ENCODE measurements around the gene TC2N. TPM values are rescaled to one million over a fixed set of nuclear protein-coding genes. Genes with fewer than 3 reads are reported as not detected.

TC2N gene
- total and polyA plus RNA-seq, 2 experiments from 2014 or later: 10.0 to 35.0 TPM

GRCh38 chr14:91891101-91891500, 23.8 kb upstream of the TC2N start:
- no peak overlapping the region for H3K4me3 ChIP-seq
- no peaks in the 10 kb centered on the region for H4K20me1 ChIP-seq (replicated peaks; ENCODE audit: insufficient read depth)
- no peaks in the 10 kb centered on the region for H3K36me3 Mint-ChIP-seq (ENCODE audit: low read depth)
- TF ChIP-seq EZH2phosphoT487 (IDR thresholded peaks at IDR 0.05; ENCODE audit: unreplicated experiment) (no peak), STAT1 (IDR thresholded peaks at IDR 0.05; ENCODE audit: unreplicated experiment) (no peak), ZNF331 (CRISPR knock-in tag; IDR thresholded peaks at IDR 0.05; ENCODE audit: low read depth) (no peak), EZH2 (IDR thresholded peaks at IDR 0.05; ENCODE audit: low read depth, unreplicated experiment) (no peak), CREB1 (CRISPR knock-in tag; IDR thresholded peaks at IDR 0.05; ENCODE audit: low read depth) (no peak), NANOG (IDR thresholded peaks at IDR 0.05; ENCODE audit: borderline replicate concordance) (no peak), JUNB (IDR thresholded peaks at IDR 0.05; ENCODE audit: unreplicated experiment) (no peak), CTCF (conservative IDR thresholded peaks at IDR 0.05; ENCODE audit: low read depth in 2 of 2) (no peak), ETS1 (IDR thresholded peaks at IDR 0.05) (no peak), POLR2AphosphoS5 (IDR thresholded peaks at IDR 0.05; ENCODE audit: low read depth) (no peak), ZNF114 (CRISPR knock-in tag; IDR thresholded peaks at IDR 0.05) (no peak)
- no peak overlapping the region for H3K27ac ChIP-seq (ENCODE audit: low read depth)
- no peaks in the 10 kb centered on the region for H3K4me1 ChIP-seq (ENCODE audit: insufficient read depth)
- H3K27ac Mint-ChIP-seq: no peak overlapping the region
- H2AFZ ChIP-seq: no peak overlapping the region
- peaks cover 8% of the 10 kb centered on the region for H3K27me3 Mint-ChIP-seq (ENCODE audit: insufficient read depth, low read depth, poor library complexity)
- no peak overlapping the region for H3K4me3 Mint-ChIP-seq
- no peaks in the 10 kb centered on the region for H3K27me3 ChIP-seq (ENCODE audit: insufficient read depth)
- H3K79me2 ChIP-seq (replicated peaks; ENCODE audit: insufficient read depth): no peaks in the 10 kb centered on the region
- H3K36me3 ChIP-seq (ENCODE audit: insufficient read depth): no peaks in the 10 kb centered on the region
- ATAC-seq (no peak), DNase-seq (ENCODE audit: low spot score) (no peak)
- H3F3A ChIP-seq (replicated peaks; ENCODE audit: low read depth): no peaks in the 10 kb centered on the region
- H3K9me2 ChIP-seq (ENCODE audit: insufficient read depth): no peaks in the 10 kb centered on the region
- H3K4me2 ChIP-seq: no peak overlapping the region
- peaks cover 3% of the 10 kb centered on the region; the same call in 2 of the 3 replicates for H3K4me1 Mint-ChIP-seq
- H3K9me3 Mint-ChIP-seq: no peaks in the 10 kb centered on the region

- Mint-ChIP-seq H3K36me3 (ENCODE audit: low read depth) (no peaks in the 10 kb centered on the region), H3K4me1 (no peaks in the 10 kb centered on the region), H3K4me3 (no peak overlapping the region), H3K27ac (no peak overlapping the region), H3K27me3 (ENCODE audit: insufficient read depth, low read depth, poor library complexity) (peaks cover 8% of the 10 kb centered on the region), H3K9me3 (no peaks in the 10 kb centered on the region)
- no peak for TF ChIP-seq POLR2AphosphoS5 (IDR thresholded peaks at IDR 0.05; ENCODE audit: low read depth)
- no peak for TF ChIP-seq NANOG (IDR thresholded peaks at IDR 0.05; ENCODE audit: borderline replicate concordance)
- Histone ChIP-seq H3K36me3 (ENCODE audit: insufficient read depth) (no peaks in the 10 kb centered on the region), H3K27me3 (ENCODE audit: insufficient read depth) (no peaks in the 10 kb centered on the region), H4K20me1 (replicated peaks; ENCODE audit: insufficient read depth) (no peaks in the 10 kb centered on the region), H3F3A (replicated peaks; ENCODE audit: low read depth) (no peaks in the 10 kb centered on the region), H3K79me2 (replicated peaks; ENCODE audit: insufficient read depth) (no peaks in the 10 kb centered on the region), H3K27ac (ENCODE audit: low read depth) (no peak overlapping the region), H3K4me3 (no peak overlapping the region), H3K4me1 (ENCODE audit: insufficient read depth) (no peaks in the 10 kb centered on the region), H2AFZ (no peak overlapping the region), H3K9me2 (ENCODE audit: insufficient read depth) (no peaks in the 10 kb centered on the region), H3K4me2 (no peak overlapping the region)
- no peak for ATAC-seq
- no peak for DNase-seq (ENCODE audit: low spot score)
These were observed 23.0 kb upstream of the TC2N start for GRCh38 chr14:91890291-91890749.

Data from GM23338 (cell line).